Measurements from ENCODE around the gene CCDC191. TPM values are rescaled to one million over a fixed set of nuclear protein-coding genes. Genes with fewer than 3 reads are reported as not detected.
A peak's percentile ranks its signal among the peaks of the same experiment; 100 is the strongest.

The CCDC191 gene, protein sequence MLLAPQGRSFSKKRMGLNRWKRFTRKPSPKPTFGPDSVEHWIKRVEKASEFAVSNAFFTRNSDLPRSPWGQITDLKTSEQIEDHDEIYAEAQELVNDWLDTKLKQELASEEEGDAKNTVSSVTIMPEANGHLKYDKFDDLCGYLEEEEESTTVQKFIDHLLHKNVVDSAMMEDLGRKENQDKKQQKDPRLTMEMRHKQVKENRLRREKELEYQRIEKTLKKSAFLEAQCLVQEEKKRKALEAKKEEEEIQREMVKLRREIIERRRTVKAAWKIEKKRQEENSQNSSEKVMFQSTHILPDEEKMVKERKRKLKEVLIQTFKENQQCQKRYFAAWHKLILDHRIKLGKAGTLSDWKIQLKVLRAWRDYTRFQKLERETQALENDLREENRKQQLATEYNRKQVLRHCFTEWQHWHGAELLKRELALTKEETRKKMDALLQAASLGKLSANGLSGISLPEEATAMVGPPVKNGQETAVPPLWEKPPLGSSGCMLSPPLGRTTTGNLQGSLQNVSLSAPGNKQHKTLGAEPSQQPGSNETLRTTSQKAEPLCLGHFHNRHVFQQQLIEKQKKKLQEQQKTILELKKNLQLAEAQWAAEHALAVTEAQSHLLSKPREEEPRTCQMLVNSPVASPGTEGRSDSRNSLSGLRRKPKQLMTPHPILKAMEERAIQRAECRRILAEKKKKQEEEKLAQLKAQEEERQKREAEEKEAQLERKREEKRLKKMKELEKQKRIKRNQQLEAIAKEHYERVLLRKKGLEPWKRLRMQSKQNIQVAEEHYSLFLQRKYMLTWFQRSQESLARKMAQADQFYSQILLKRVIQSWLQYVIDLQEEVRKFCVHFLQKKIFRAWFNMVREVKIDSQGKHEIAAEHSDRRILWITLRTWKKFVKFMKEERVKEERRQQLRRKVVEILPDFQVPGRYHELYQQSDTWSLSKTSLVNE
- polyA plus RNA-seq (ENCODE audit: insufficient read depth in 1 of 5, insufficient read length in 5 of 5, low replicate concordance in 1 of 5) = 10 to 100 TPM; 15.6 to 24.6 (median 21.5) TPM
- long read RNA-seq, donor 1, partial matches to known transcripts = 18 of 18 reads
- long read RNA-seq, donor 1, other reads (novel, unspliced or antisense) = 0 of 18 reads
- long read RNA-seq, donor 2 = 0 reads
- long read RNA-seq, donor 3 = 0 reads
- long read RNA-seq, donor 4 = 0 reads
- long read RNA-seq, donor 5, partial matches to known transcripts = 0 of 3 reads
- long read RNA-seq, donor 5, other reads (novel, unspliced or antisense) = 0 of 3 reads
- long read RNA-seq, donor 6, partial matches to known transcripts = 0 of 1 reads
- long read RNA-seq, donor 6, other reads (novel, unspliced or antisense) = 0 of 1 reads
- long read RNA-seq, donor 7, partial matches to known transcripts = 5 of 7 reads
- long read RNA-seq, donor 7, other reads (novel, unspliced or antisense) = 0 of 7 reads
- long read RNA-seq, donor 8, partial matches to known transcripts = 0 of 3 reads
- long read RNA-seq, donor 8, other reads (novel, unspliced or antisense) = 0 of 3 reads

DNA sequence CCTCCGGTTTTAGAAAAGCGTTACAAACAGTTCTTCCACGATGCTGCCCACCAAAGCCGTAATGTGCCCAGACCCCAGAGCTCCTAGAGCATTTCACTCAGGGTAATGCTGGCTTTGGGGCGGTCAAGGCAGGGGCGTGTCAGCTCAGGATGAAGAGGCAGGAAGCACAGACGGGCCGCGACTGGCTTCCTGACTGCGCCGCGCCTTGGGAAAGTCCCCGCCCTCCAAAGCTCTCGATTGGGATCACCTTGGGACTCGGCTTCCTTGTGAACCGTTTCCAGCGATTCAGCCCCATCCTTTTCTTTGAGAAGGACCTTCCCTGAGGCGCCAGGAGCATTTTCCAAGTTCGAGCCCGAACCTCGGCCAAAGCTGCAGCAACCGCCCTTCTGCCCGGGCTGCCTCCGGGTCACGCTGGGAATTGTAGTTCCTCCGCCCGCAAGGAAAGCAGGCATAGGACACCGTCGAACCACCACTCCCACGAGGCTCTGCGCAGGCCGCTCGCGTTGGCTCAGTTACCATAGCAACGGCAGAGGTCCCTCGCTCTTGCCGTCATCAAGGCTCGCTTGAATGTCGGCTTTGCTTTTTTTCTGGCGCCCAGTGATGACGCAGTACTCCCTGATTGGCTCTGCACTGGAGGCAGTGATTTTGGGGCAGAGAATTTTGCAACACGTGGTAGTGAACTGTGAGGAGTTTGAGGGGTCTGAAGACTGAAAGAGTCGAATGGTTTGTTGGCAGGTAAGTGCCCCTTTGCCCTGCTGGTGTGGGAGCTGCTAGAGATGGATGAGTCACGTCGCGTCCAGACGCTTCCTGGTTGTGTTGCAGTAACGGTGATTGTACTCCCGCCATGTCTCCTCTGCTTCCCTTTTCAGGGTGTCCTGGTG is at the start of gene CCDC191, which contains the start of gene QTRT2:
CCDC191 (minus strand) TSS at position 397 of the 881 bp plus-strand sequence; CDS start at position 337, 60 bp downstream.
QTRT2 (plus strand) TSS at position 608 of the 881 bp plus-strand sequence. CDS start 8,521 bp downstream, outside the sequence.
- peak; percentile 99 for DNase-seq

DNA sequence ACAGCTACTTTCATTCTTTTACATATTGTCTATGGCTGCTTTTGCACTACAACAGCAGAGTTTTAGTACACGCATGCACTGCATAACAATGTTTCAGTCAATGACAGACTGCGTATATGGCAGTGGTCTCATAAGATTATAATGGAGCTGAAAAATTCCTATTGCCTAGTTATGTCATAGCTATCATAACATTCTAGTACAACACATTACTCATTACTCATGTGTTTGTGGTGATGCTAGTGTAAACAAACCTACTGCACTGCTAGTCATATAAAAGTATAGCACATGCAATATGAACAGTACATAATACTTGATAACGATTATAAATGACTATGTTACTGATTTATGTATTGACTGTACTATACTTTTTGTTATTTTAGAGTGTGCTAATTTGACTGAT is 48.1 kb upstream of the CCDC191 start:
- DNase-seq = no peak

DNA sequence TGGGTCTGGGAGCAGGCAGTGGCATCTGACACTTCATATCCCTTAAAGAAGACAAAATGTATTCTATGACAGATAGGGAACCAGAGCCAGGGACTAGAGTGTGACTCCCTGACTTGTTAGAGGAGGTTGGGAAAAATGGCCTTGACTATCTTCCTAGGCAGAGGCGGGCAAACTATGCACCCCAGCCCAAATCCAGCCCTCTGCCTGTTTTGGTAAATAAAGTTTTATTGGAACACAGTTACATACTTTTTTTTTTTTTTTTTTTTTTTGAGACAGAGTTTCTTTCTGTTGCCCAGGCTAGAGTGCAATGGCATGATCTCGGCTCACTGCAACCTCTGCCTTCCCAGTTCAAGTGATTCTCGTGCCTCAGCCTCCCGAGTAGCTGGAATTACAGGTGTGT is 47.5 kb upstream of the CCDC191 start:
- DNase-seq = no peak

DNA sequence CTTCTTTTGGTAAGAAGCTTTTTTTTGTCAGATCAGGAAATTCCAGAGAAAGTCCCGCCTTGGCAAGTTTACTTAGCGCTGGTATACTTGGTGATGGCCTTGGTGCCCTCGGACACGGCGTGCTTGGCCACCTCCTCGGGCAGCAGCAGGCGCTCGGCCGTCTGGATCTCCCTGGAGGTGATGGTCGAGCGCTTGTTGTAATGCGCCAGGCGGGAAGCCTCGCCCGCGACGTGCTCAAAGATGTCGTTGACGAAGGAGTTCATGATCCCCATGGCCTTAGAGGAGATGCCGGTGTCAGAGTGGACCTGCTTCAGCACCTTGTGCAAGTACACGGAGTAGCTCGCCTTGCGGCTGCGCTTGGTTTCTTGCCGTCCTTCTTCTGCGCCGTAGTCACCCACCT is 46.9 kb upstream of the CCDC191 start:
- no peak for DNase-seq

DNA sequence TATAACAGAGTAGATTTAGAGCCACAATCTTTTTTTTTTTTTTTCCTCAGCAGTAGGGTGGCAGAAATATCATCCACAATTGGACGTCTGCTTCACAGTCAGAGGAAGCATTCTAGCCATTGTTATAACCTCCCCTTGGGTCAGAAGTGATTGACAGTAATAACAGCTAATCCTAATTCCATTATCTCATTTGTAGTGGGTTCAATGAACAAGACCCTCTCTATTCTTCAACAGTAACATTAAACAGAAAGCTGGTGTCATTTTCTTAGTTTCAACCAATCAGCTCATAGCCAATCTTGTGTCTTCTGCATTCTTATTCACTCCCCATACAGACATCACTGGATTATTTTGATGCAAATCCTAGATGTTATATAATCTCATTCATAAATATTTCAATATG is 44.8 kb upstream of the CCDC191 start:
- no peak for DNase-seq

DNA sequence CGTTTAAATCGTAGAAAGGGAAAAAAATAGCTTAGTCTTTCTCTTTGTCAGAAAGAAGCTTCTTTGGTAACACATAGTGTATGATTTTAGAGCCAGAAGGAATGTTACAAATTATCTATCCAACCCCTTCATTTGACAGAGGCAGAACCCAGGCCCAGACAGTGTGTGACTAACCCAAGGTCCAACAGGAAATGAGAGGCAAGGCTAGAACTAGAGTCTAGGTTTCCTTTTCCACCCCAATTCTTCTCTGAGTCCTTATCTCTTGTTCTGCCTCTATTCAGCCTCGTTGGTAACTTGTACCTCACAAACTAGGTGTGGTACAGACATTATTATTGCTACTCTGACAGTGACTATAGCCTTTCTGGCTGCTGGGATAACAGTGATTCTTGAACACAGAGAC is 39.5 kb upstream of the CCDC191 start:
- no peak for DNase-seq

DNA sequence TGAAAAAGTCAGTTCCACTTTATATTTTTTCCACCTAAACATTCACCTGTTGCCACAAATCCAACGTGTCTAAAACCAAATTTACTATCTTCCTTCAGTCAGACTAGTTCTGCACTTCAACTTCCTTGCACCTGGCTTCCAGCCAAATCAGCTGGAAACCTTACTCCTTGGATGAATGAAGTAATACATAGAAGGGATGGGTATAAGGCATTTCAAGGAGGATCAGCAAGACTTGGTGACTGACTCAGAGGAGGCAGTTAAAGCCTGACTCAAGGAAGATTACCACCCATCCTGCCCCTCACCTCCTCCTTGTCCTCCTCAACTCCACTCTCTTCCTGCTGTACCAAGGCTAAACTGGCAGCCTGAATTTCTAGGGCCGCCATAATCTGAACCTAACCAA is 37.3 kb upstream of the CCDC191 start:
- peak; percentile 8 to 11 for DNase-seq

DNA sequence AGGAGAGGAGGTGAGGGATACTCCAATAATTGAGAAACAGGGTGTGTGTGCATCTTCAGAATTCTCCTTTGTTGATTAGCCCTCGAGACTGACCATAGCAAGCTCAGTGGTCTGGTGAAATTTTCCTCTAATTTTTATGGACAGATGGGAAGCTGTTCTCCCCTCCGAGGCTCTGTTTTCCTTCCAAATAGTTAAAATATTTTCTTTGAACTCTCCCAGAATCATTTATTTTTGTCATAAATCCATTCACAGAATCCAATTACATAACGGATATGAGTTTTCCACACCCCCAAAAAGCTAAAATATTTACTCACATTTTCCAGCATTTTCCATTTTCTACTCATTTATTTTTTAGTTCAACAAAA is 36.7 kb upstream of the CCDC191 start:
- no peak for DNase-seq

DNA sequence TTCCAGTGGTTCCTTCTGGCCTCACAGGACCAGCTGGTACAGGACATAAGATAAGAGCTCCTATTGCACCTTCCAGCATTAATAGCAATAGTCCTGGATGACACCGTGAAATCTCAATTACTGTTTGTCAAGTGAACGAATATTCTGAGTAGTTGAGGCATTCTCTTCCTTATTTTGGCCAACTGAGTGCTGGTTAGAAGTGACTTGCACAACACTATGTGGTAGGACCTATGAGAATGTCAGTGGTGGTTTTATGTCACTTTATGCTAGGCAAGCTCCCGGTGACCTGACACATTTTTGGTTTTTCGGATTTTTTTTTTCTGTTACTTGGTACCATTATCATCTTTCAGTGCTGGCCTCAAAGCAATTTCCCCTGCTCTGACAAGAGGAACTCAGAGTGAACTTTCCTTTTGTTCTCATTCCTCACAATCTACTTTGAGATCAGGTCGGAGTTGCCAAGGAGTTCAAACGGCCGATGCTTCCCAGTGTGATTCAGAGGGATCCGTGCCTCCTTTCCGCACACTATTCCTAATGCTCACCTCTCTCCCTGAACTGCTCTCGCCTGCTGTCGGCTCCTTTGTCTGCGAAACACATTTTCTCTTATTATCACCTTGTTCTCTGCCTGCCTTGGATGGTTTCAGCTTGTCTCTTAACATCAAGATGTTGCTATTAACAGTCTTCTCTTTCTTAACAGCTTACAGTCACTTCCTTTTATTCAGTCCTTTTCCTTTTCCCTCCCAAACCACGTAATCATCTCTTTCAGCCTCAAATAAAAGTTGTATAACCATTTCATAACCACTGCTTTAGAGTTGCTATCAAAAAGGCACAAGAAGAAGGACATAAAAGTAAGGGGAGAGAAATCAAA is 36.1 kb upstream of the CCDC191 start:
- no peak for DNase-seq

DNA sequence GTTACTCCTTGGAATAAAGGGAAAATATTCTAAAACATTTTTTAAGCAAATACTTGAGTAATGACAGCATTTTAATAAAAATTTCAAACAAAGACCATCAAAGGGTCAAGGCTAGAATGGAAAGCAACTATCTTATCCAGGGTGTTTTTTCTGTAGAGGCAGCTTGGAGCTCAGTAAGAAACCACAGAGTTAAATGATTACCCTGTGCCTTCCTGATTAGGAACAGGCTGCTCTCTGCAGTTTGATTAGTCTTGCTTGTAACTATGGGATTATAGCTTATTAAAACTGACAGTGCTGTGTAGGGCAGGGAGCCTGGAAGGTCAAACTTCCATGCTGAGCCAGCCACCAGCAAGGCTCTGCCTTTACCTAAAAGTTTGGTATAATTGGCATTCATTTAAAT is 33.3 kb upstream of the CCDC191 start:
- no peak for DNase-seq

DNA sequence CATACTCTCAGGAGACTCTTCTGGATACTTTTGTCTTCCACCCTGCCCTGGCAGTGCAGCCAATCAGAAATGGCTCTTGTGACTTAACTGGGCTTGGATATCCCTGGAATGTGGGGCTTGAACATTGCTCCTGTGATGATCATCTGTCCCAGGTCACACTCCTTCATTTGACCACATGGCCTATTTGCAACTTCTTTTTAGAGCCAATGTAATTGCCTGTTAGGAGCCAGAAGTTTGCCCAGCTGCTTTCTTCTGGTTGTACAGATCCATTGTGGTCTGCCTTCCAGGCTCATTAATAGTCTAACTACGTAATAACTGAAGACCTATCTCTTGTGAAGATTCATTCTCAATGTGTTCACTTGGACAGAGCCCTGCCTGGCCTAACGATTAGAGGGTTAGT is 30.0 kb upstream of the CCDC191 start:
- DNase-seq = no peak

DNA sequence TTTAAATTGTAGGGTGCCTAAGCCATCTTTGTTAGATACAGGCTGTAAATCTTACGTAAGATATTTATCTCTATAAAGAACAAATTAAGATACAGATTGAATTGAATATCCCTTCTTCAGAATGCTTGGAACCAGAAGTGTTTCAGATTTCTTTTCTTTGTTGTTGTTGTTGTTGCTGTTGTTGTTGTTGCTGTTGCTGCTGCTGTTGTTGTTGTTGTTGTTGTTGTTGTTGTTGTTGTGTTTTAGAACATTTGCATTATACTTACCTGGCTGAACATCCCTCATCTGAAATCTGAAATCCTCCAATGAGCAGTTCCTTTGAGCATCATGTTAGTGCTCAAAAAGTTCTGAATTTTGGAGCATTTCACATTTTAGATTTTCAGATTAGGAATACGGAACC is 26.8 kb upstream of the CCDC191 start:
- DNase-seq = no peak

DNA sequence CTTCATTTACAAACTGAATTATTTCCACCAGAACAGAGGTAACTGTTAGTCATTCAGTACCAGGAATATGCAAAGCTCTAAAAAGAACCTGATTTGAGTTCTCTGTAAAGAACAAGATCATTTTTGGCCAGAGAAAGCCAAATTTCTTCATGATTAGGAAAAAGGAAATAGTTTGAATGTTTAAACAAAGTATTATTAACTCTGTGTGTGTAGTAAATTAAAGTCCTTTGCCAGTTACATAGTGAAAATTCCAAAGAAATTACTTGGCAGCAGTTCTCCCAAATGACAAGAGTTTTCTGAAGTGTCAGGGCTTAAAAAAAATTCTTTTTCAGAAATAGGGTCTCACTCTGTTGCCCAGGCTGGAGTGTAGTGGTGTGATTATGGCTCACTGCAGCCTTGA is 24.7 kb upstream of the CCDC191 start:
- DNase-seq = no peak

DNA sequence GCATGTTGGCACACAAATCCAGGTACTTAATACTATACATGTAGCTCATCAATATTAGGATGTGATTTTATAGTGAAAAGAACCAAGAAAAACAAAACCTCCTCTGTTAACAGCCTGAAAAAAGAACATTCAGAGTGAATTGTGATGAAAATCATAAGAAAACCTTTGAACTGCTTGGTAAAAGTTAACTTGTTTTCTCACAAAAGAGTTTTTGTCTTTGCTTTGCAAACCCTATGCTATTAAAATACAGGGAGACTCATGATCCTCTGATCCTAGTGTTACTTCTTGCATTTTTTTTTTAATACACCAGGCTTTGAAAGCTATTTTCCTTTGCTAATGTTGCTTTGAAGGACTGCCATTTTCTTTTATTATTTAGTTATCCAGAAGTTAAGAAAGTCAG is 23.9 kb upstream of the CCDC191 start:
- DNase-seq = no peak

DNA sequence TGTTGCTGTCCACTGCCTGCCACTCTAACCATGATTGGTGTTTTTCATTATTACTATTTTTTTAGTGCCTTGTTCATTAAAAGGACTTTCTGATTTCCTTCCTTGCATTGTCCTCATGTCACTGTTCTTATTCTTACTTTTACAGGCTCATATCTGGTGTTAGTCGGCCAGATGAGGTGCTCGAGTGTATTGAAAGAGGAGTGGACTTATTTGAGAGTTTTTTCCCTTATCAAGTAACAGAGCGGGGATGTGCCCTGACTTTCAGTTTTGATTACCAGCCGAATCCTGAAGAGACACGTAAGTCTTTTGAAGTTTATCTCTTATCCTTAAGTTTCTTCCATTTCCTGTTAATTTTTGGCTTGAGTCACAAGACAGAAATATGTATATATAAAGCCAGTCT is 23.4 kb upstream of the CCDC191 start:
- DNase-seq = no peak

DNA sequence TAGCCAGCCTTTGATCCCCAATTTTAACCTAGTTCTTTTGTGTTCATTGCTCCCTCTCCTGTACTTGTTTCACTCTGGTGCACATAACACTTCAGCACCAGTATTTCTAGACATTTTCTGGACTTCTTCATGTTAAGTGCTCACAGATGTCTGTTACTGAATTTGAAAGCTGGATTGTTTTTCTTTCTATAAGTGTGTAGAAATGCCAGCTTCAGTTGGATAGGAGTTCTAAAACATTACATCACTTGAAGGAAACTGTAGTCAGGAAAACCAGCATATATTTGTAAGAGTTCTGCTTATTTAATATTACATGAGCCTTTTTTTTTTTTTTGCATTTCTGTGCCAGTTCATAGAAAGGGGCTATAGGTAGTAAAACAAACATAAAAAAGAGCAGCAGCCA is 21.8 kb upstream of the CCDC191 start:
- DNase-seq = no peak

DNA sequence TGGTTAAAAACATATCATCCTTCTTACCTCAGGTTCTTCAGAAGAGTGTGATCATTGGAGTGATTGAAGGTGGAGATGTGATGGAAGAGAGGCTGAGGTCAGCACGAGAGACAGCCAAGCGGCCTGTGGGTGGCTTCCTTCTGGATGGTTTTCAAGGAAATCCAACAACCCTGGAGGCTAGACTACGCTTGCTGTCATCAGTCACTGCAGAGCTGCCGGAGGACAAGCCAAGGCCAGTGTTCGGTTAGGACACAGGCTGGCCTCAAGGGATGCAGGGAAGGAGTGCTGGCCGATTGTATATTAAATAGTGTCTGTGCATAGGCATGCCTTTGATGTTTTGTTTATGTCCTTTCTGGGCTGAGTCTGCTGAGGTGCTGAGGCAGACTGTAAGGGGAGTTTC is 20.4 kb upstream of the CCDC191 start:
- no peak for DNase-seq

DNA sequence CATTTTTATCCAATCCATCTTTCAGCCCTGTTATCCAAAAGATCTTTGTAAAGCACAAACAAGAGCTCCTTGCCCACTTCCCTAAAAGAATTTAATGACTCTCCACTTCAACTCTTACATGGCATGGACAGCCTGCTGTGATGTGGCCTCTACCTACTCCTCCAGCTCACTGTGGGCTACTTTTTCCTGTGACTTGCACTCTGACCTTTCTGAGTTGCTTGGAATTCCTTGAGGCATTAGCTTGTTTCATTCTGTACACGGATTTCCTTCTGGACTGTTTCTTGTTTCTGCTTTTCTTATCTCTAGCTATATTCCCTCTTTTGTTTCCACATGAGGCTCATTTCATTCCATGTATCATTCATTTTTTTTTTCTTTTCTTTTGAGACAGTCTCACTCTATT is 15.5 kb upstream of the CCDC191 start:
- DNase-seq = no peak

DNA sequence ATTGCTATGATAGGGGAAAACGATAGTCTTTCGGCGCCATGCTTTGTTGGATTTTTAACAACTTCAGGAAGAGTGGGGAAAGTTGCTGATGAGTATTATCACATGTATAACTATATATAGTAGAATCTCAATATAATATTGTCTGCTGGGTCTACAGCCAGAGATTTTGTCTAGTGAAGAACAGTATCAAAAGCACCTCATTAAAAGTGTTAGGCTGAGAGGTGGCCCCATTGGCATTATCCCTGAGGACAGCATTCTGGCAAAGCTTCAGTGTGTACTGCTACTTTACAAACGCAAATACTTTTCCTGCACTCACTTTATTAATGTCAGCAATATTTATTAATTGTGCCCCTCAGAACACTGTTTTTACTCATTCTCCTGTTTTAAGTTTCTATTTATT is 12.0 kb upstream of the CCDC191 start:
- peak in 1 of 2 donors; percentile 25 for DNase-seq

DNA sequence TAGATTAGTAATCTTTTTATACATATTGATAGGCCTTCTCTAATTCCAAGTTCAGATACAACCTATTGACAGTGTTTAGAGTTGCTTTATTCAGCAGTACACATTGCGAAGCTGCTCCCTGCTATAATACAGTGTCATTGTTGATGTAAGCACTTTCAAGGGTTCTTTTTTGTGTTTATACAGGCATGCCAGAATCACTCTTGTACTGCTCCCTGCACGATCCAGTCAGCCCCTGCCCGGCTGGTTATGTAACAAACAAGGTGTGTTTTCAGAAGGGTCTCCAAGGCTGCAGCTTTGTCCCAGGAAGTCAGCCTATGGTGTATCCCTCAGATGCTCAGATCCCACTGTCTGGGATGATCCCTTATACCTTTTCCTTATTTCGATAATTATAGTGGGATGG is 11.5 kb upstream of the CCDC191 start:
- no peak for DNase-seq

Measured in right lung (tissue), 10 donors.